Subcutaneous abdominal adipose tissue (tissue), 5 donors: ENCODE data around the gene PSMC6.

ENCODE experiments used
- H3K27ac ChIP-seq: one replicate; pipeline ENCODE4 v1.7.0; 2013; ENCODE audit warnings: low read depth, mild to moderate bottlenecking, inconsistent platforms, low read length, moderate library complexity
- H3K27me3 ChIP-seq, 5 donors: one replicate each; pipeline ENCODE4 v1.7.0; 2013; ENCODE audit warnings: low read length in 5 of 5, inconsistent platforms in 1 of 5; ENCODE audit not compliant: control insufficient read depth in 5 of 5, insufficient read depth in 4 of 5
- H3K36me3 ChIP-seq, 5 donors: one replicate each; pipeline ENCODE4 v1.7.0; 2013; ENCODE audit warnings: low read length in 5 of 5; ENCODE audit not compliant: control insufficient read depth in 5 of 5, insufficient read depth in 5 of 5
- H3K4me1 ChIP-seq, 5 donors: one replicate each; pipeline ENCODE4 v1.7.0; 2013; ENCODE audit warnings: low read length in 5 of 5, mild to moderate bottlenecking in 3 of 5, moderate library complexity in 1 of 5; ENCODE audit not compliant: control insufficient read depth in 5 of 5, insufficient read depth in 5 of 5
- H3K4me3 ChIP-seq, 5 donors: one replicate each; pipeline ENCODE4 v1.7.0; 2013; ENCODE audit warnings: low read length in 5 of 5, low read depth in 1 of 5
- H3K9ac ChIP-seq, 5 donors: one replicate each; pipeline ENCODE4 v1.7.0; 2013; ENCODE audit warnings: low read length in 5 of 5, mild to moderate bottlenecking in 4 of 5, moderate library complexity in 3 of 5
- H3K9me3 ChIP-seq, 5 donors: one replicate each; pipeline ENCODE4 v1.7.0; 2013; ENCODE audit warnings: low read length in 5 of 5; ENCODE audit not compliant: control insufficient read depth in 5 of 5
- donor health status: healthy.
- donor health status: healthy.
- donor health status: healthy.
- donor health status: healthy.
- donor health status: healthy.

The PSMC6 gene

DNA sequence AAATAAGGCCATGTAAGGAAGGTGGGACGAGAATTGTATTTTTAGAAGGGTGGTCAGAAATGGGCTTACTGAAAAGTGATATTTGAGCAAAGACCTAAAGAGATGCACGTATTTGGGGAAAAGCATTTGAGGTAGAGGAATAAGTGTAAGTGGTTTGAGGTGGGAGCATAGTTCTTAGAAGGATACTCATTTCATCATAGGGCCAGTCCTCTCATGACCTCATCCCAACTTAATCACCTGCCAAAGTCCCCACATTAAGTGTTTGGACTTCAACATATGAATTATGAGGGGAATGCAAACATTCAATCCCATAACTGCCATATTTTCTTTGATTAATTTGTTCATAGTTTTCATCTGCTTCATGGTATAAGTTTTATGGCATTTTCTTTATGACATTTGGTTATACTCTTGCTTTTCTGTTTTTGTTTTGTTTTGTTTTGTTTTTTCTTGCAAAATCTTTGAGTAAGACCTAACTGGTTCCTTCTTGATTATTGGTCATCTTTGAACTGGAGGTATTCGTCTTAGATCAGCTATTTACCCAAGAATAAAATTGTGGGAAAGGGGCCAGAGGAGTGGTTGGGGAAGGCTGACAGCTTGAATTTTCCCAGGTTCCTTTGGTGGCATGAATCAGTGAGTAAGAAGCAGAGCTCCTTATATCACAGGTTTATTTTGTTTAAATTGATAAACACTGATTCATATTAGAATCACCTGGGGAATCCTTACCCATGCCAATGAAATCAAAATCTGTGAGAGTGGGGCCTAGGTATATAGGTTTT, 60.2 kb downstream of the PSMC6 start:
- H3K9me3 ChIP-seq: no peaks in the 10 kb centered on the region
- no peak overlapping the region for H3K27ac ChIP-seq
- H3K4me1 ChIP-seq: no peaks in the 10 kb centered on the region
- H3K4me3 ChIP-seq: no peak overlapping the region
- no peak overlapping the region for H3K9ac ChIP-seq
- H3K36me3 ChIP-seq: peaks cover 24 to 41% (median 35%) of the 10 kb centered on the region in 5 donors
- H3K27me3 ChIP-seq: no peaks in the 10 kb centered on the region

DNA sequence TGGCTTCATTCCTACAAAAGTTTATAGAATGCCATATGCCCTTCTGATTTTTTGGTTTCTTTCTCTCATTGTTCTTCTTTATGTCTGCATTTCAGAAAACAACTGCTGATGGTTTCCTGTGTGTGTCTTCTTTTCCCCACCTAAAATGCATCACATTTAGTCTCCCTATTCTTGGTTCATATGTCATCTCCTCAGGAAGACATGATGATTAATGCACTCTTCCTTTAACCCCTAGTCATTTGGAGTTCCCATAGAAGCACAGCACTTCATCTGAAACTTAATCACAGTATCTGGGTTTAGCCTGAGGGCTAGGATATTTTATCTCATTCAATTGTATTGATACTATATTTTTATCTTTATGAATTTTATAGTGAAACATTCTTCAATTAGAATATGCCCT, 62.9 kb downstream of the PSMC6 start:
- no peak overlapping the region for H3K4me3 ChIP-seq
- H3K27ac ChIP-seq: no peak overlapping the region
- H3K36me3 ChIP-seq: peaks cover 24 to 48% (median 44%) of the 10 kb centered on the region in 5 donors
- H3K9me3 ChIP-seq: no peaks in the 10 kb centered on the region
- no peak overlapping the region for H3K9ac ChIP-seq
- no peaks in the 10 kb centered on the region for H3K27me3 ChIP-seq
- H3K4me1 ChIP-seq: no peaks in the 10 kb centered on the region

DNA sequence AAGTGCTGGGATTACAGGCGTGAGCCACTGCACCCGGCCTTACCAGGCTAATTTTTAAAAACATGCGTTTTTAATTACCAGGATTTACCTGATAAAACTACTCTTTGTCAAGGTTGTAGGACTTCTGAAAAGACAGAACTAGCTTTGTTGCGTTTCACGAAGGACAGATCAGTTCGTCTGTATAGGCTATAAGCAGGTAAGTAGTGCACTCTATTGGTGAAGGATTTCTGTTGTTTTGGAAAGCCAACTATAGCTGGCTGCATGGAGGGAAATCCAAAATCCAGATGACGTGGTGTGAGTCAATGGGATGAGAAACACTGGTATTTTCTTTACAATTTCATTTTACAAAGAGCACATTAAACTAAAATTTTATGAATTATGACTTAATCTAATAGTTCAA, 69.8 kb downstream of the PSMC6 start:
- no peak overlapping the region for H3K4me3 ChIP-seq
- H3K27me3 ChIP-seq: no peaks in the 10 kb centered on the region
- no peaks in the 10 kb centered on the region for H3K4me1 ChIP-seq
- no peak overlapping the region for H3K27ac ChIP-seq
- no peaks in the 10 kb centered on the region for H3K9me3 ChIP-seq
- H3K9ac ChIP-seq: no peak overlapping the region
- H3K36me3 ChIP-seq: peaks cover 20 to 47% (median 38%) of the 10 kb centered on the region in 5 donors
